Caco-2 (cell line): ENCODE measurements around the gene RECK. TPM values are rescaled to one million over a fixed set of nuclear protein-coding genes. Genes with fewer than 3 reads are reported as not detected.

Experiments
- BruUV-seq: library from RNA; stranded (reverse); fragments of 400-500 nt; replicated peaks from 2 replicates; lab custom pipeline; 2021; lab: Mats Ljungman, UMichigan
- CTCF ChIA-PET: fragments of 300-600 bp; sonication (Branson Sonifier 250); formaldehyde crosslinking; loops from one replicate; lab custom pipeline; 2022; ENCODE audit warnings: antibody characterized with exemption; lab: Charles Lee
- POLR2A ChIA-PET: fragments of 300-600 bp; sonication (Branson Sonifier 250); formaldehyde crosslinking; loops from one replicate; lab custom pipeline; 2022; ENCODE audit warnings: antibody characterized with exemption; lab: Charles Lee
- DNase-seq, 2 experiments: peaks; one replicate each; pipeline versions ENCODE4 v3.0.0 to v3.0.0-alpha.2; 2020 to 2022
- H3K27me3 ChIP-seq: replicated peaks from 2 replicates; pipeline ENCODE4 v1.6.0; 2011; ENCODE audit warnings: low read length; ENCODE audit not compliant: control insufficient read depth, insufficient read depth
- H3K36me3 ChIP-seq: 2 replicates; pipeline ENCODE4 v1.5.1; 2011; ENCODE audit warnings: low read length; ENCODE audit not compliant: control insufficient read depth, insufficient read depth
- H3K4me1 ChIP-seq: fragments of 250-450 bp; sonication (Bioruptor Pico); 2 replicates; pipeline ENCODE4 v1.5.1; 2020; ENCODE audit warnings: mild to moderate bottlenecking
- H3K4me3 ChIP-seq: 2 replicates; pipeline ENCODE4 v1.5.1; 2011; ENCODE audit warnings: low read depth, mild to moderate bottlenecking, control low read depth, low read length
- H3K9me3 ChIP-seq: fragments of 250-450 bp; sonication (Bioruptor Pico); 2 replicates; pipeline ENCODE4 v1.5.1; 2020; ENCODE audit warnings: mild to moderate bottlenecking, moderate library complexity
- H3K27ac Mint-ChIP-seq: one replicate; pipeline ENCODE4 v1.8.0; 2022; ENCODE audit warnings: mixed read lengths; ENCODE audit not compliant: unreplicated experiment
- H3K27me3 Mint-ChIP-seq: one replicate; pipeline ENCODE4 v1.8.0; 2022; ENCODE audit warnings: mixed read lengths; ENCODE audit not compliant: insufficient read depth, unreplicated experiment
- H3K36me3 Mint-ChIP-seq: one replicate; pipeline ENCODE4 v1.8.0; 2022; ENCODE audit warnings: mild to moderate bottlenecking, mixed read lengths; ENCODE audit not compliant: insufficient read depth, unreplicated experiment
- H3K4me1 Mint-ChIP-seq: one replicate; pipeline ENCODE4 v1.8.0; 2022; ENCODE audit warnings: low read depth, mixed read lengths; ENCODE audit not compliant: unreplicated experiment
- H3K4me3 Mint-ChIP-seq: one replicate; pipeline ENCODE4 v1.8.0; 2022; ENCODE audit warnings: mild to moderate bottlenecking, moderate library complexity, mixed read lengths; ENCODE audit not compliant: unreplicated experiment
- H3K9me3 Mint-ChIP-seq: one replicate; pipeline ENCODE4 v1.8.0; 2022; ENCODE audit warnings: mixed read lengths; ENCODE audit not compliant: unreplicated experiment
- CTCF ChIP-seq, 2 experiments: fragments of 200-600 bp in 1 of 2; IDR thresholded peaks; 1 replicate in 1 of 2; 2 replicates in 1 of 2; pipeline versions ENCODE4 v1.5.1 to v1.8.0; 2011 to 2022; ENCODE audit warnings: antibody characterized with exemption in 1 of 2, control low read depth in 1 of 2, inconsistent platforms in 1 of 2, low read depth in 1 of 2, low read length in 1 of 2, mild to moderate bottlenecking in 1 of 2, moderate library complexity in 1 of 2; ENCODE audit not compliant: insufficient read depth in 1 of 2, severe bottlenecking in 1 of 2, unreplicated experiment in 1 of 2
- intact Hi-C: fragments of 100-400 bp; cut with micrococcal nuclease; formaldehyde crosslinking; loops from one replicate; pipeline ENCODE4 v1.10.0; 2022; ENCODE audit not compliant: unreplicated experiment
- total RNA-seq: library from RNA; stranded (reverse); gene quantifications from 2 replicates; pipeline ENCODE4 v1.2.3, GENCODE V29; 2022

RECK gene
- total RNA-seq, 1 experiment from 2014 or later: 1.8 TPM

- H3K4me1 Mint-ChIP-seq: no peaks in the 10 kb centered on the region
- no peaks in the 10 kb centered on the region for H3K36me3 Mint-ChIP-seq
- BruUV-seq: no TSS peak
- no peak overlapping the region for H3K4me3 ChIP-seq
- DNase-seq: no peak
- POLR2A ChIA-PET: no interaction called here
- H3K4me1 ChIP-seq: no peaks in the 10 kb centered on the region
- H3K4me3 Mint-ChIP-seq: no peak overlapping the region
- intact Hi-C loops: no loop called here
- no peak overlapping the region for H3K27ac Mint-ChIP-seq
- no peak for TF ChIP-seq CTCF (IDR thresholded peaks at IDR 0.05; ENCODE audit: insufficient read depth in 1 of 2, low read depth in 1 of 2, low read length in 1 of 2, severe bottlenecking in 1 of 2, unreplicated experiment in 1 of 2)
- H3K27me3 ChIP-seq: no peaks in the 10 kb centered on the region
- CTCF ChIA-PET: no interaction called here
- no peaks in the 10 kb centered on the region for H3K9me3 ChIP-seq
- no peaks in the 10 kb centered on the region for H3K9me3 Mint-ChIP-seq
- H3K36me3 ChIP-seq: no peaks in the 10 kb centered on the region
- H3K27me3 Mint-ChIP-seq: no peaks in the 10 kb centered on the region
Observed at GRCh38 chr9:36123515-36123914, 86.8 kb downstream of the RECK start.

GRCh38 chr9:36125062-36125855, 88.5 kb downstream of the RECK start:
- ChIA-PET CTCF (no interaction called here), POLR2A (no interaction called here)
- BruUV-seq: no TSS peak
- no peaks in the 10 kb centered on the region for H3K27me3 Mint-ChIP-seq
- no peak for TF ChIP-seq CTCF (IDR thresholded peaks at IDR 0.05; ENCODE audit: insufficient read depth in 1 of 2, low read depth in 1 of 2, low read length in 1 of 2, severe bottlenecking in 1 of 2, unreplicated experiment in 1 of 2)
- intact Hi-C loops: no loop called here
- H3K9me3 ChIP-seq: no peaks in the 10 kb centered on the region
- H3K4me3 ChIP-seq: no peak overlapping the region
- no peaks in the 10 kb centered on the region for H3K36me3 ChIP-seq
- H3K4me1 ChIP-seq: no peaks in the 10 kb centered on the region
- no peak for DNase-seq
- no peaks in the 10 kb centered on the region for H3K4me1 Mint-ChIP-seq
- no peak overlapping the region for H3K4me3 Mint-ChIP-seq
- no peak overlapping the region for H3K27ac Mint-ChIP-seq
- H3K9me3 Mint-ChIP-seq: no peaks in the 10 kb centered on the region
- no peaks in the 10 kb centered on the region for H3K36me3 Mint-ChIP-seq
- H3K27me3 ChIP-seq: no peaks in the 10 kb centered on the region

GRCh38 chr9:36126016-36126730, 89.5 kb downstream of the RECK start:
- H3K27me3 ChIP-seq: no peaks in the 10 kb centered on the region
- BruUV-seq: no TSS peak
- ChIA-PET CTCF (no interaction called here), POLR2A (no interaction called here)
- Mint-ChIP-seq H3K27me3 (no peaks in the 10 kb centered on the region), H3K4me1 (no peaks in the 10 kb centered on the region), H3K27ac (no peak overlapping the region), H3K36me3 (no peaks in the 10 kb centered on the region), H3K4me3 (no peak overlapping the region), H3K9me3 (no peaks in the 10 kb centered on the region)
- no peaks in the 10 kb centered on the region for H3K4me1 ChIP-seq
- no peak overlapping the region for H3K4me3 ChIP-seq
- H3K9me3 ChIP-seq: no peaks in the 10 kb centered on the region
- no peaks in the 10 kb centered on the region for H3K36me3 ChIP-seq
- TF ChIP-seq CTCF (IDR thresholded peaks at IDR 0.05; ENCODE audit: insufficient read depth in 1 of 2, low read depth in 1 of 2, low read length in 1 of 2, severe bottlenecking in 1 of 2, unreplicated experiment in 1 of 2): no peak
- DNase-seq: no peak
- intact Hi-C loops: no loop called here
